Neural cell (in vitro differentiated cells): Measurements from ENCODE around the gene DCLK1. TPM values are rescaled to one million over a fixed set of nuclear protein-coding genes. Genes with fewer than 3 reads are reported as not detected.
A peak's percentile ranks its signal among the peaks of the same experiment; 100 is the strongest.

Source experiments
- H2AFZ ChIP-seq: fragments of 200-600, 300-800 bp; sonication (generic), shearing (Covaris generic); 2 replicates; pipeline ENCODE4 v1.6.0; 2014; ENCODE audit warnings: low read depth, mild to moderate bottlenecking, antibody characterized with exemption, low read length, moderate library complexity
- H3F3A ChIP-seq: fragments of 200-600 bp; shearing (Covaris generic); 2 replicates; pipeline ENCODE4 v1.6.1; 2016; ENCODE audit warnings: mild to moderate bottlenecking, moderate library complexity, mixed read lengths, antibody characterized with exemption, low read length; ENCODE audit not compliant: insufficient read depth, poor library complexity, severe bottlenecking
- H3K27ac ChIP-seq: fragments of 200-600, 300-800 bp; sonication (generic), shearing (Covaris generic); 2 replicates; pipeline ENCODE4 v1.5.1; 2014; ENCODE audit warnings: mild to moderate bottlenecking, low read length, moderate library complexity
- H3K27me3 ChIP-seq: fragments of 300-800, 200-600 bp; sonication (generic), shearing (Covaris generic); 2 replicates; pipeline ENCODE4 v1.6.0; 2014; ENCODE audit warnings: mild to moderate bottlenecking, low read depth, low read length, moderate library complexity; ENCODE audit not compliant: insufficient read depth
- H3K36me3 ChIP-seq: fragments of 300-800, 200-600 bp; sonication (generic), shearing (Covaris generic); 2 replicates; pipeline ENCODE4 v1.5.1; 2014; ENCODE audit warnings: mild to moderate bottlenecking, antibody characterized with exemption, low read length, moderate library complexity; ENCODE audit not compliant: insufficient read depth
- H3K4me2 ChIP-seq: fragments of 300-800, 200-600 bp; sonication (generic), shearing (Covaris generic); 2 replicates; pipeline ENCODE4 v1.6.0; 2014; ENCODE audit warnings: mild to moderate bottlenecking, low read length
- H3K4me3 ChIP-seq: fragments of 300-800, 200-600 bp; sonication (generic), shearing (Covaris generic); 2 replicates; pipeline ENCODE4 v1.5.1; 2014; ENCODE audit warnings: mild to moderate bottlenecking, low read length, moderate library complexity
- H3K79me2 ChIP-seq: fragments of 200-600 bp; shearing (Covaris generic); replicated peaks from 2 replicates; pipeline ENCODE4 v1.6.0; 2014; ENCODE audit warnings: mild to moderate bottlenecking, low read length, moderate library complexity; ENCODE audit not compliant: insufficient read depth
- H3K9ac ChIP-seq: fragments of 300-800, 200-600 bp; sonication (generic), shearing (Covaris generic); 2 replicates; pipeline ENCODE4 v1.6.1; 2016; ENCODE audit warnings: mild to moderate bottlenecking, low read length, mixed read lengths
- H3K9me2 ChIP-seq: fragments of 200-600 bp; shearing (Covaris generic); 2 replicates; pipeline ENCODE4 v1.6.1; 2016; ENCODE audit warnings: mild to moderate bottlenecking, low read length, mixed read lengths; ENCODE audit not compliant: insufficient read depth
- H3K9me3 ChIP-seq: fragments of 200-600, 300-800 bp; sonication (generic), shearing (Covaris generic); 2 replicates; pipeline ENCODE4 v1.6.1; 2016; ENCODE audit warnings: mild to moderate bottlenecking, mixed run types, low read length, moderate library complexity, mixed read lengths
- H4K20me1 ChIP-seq: fragments of 200-600 bp; shearing (Covaris generic); 2 replicates; pipeline ENCODE4 v1.6.1; 2016; ENCODE audit warnings: mild to moderate bottlenecking, mixed run types; ENCODE audit not compliant: insufficient read depth
- CTCF ChIP-seq: fragments of 450-650 bp; IDR thresholded peaks from 2 replicates; pipeline ENCODE4 v1.5.1; 2014; ENCODE audit warnings: antibody characterized with exemption, mild to moderate bottlenecking, moderate library complexity; ENCODE audit not compliant: poor library complexity, severe bottlenecking
- EP300 ChIP-seq: fragments of 450-650 bp; conservative IDR thresholded peaks from 2 replicates; pipeline ENCODE4 v1.6.1; 2014; ENCODE audit warnings: antibody characterized with exemption, mild to moderate bottlenecking, moderate library complexity; ENCODE audit not compliant: poor library complexity, severe bottlenecking
- EZH2 ChIP-seq: fragments of 200-600, 300-800 bp; shearing (Covaris generic), sonication (generic); IDR thresholded peaks from 2 replicates; pipeline ENCODE4 v1.6.1; 2014; ENCODE audit warnings: antibody characterized with exemption, low read length, borderline replicate concordance, mild to moderate bottlenecking; ENCODE audit not compliant: insufficient read depth, poor library complexity, severe bottlenecking
- MXI1 ChIP-seq: fragments of 450-650 bp; conservative IDR thresholded peaks from 2 replicates; pipeline ENCODE4 v1.6.1; 2014; ENCODE audit warnings: antibody characterized with exemption, mild to moderate bottlenecking; ENCODE audit not compliant: poor library complexity, severe bottlenecking
- POLR2AphosphoS5 ChIP-seq: IDR thresholded peaks from 2 replicates; pipeline ENCODE4 v1.6.1; 2012
- RAD21 ChIP-seq: fragments of 450-650 bp; conservative IDR thresholded peaks from 2 replicates; pipeline ENCODE4 v1.6.1; 2014; ENCODE audit warnings: antibody characterized with exemption, mild to moderate bottlenecking, moderate library complexity
- REST ChIP-seq: IDR thresholded peaks from 2 replicates; pipeline ENCODE4 v1.6.1; 2012; ENCODE audit warnings: borderline replicate concordance
- SMC3 ChIP-seq: fragments of 450-650 bp; conservative IDR thresholded peaks from 2 replicates; pipeline ENCODE4 v1.6.1; 2014; ENCODE audit warnings: antibody characterized with exemption, mild to moderate bottlenecking, moderate library complexity; ENCODE audit not compliant: poor library complexity
- TAF1 ChIP-seq: IDR thresholded peaks from 2 replicates; pipeline ENCODE4 v1.6.1; 2012; ENCODE audit warnings: low read depth
- polyA plus RNA-seq: library from polyadenylated mRNA; depleted of rRNA; stranded (reverse); fragments of >200 nt; gene quantifications from 2 replicates; pipeline ENCODE4 v1.2.3, GENCODE V29; 2014

The DCLK1 gene
- polyA plus RNA-seq, 1 donor from 2014 or later, result 124 TPM

GRCh38 chr13:35818633-35819067, 312.5 kb downstream of the DCLK1 start:
- H3K9ac ChIP-seq, result no peak overlapping the region
- TF ChIP-seq RAD21, result peak; percentile 72
- no peak for TF ChIP-seq EZH2
- TF ChIP-seq CTCF, result peak; percentile 77
- no peak for TF ChIP-seq TAF1
- peak; percentile 71 for TF ChIP-seq SMC3
- no peak overlapping the region for H2AFZ ChIP-seq

GRCh38 chr13:35817642-35818607, 313.3 kb downstream of the DCLK1 start:
- Histone ChIP-seq H3K79me2 (no peaks in the 10 kb centered on the region), H3K4me2 (no peak overlapping the region), H3K4me3 (no peak overlapping the region), H3K9me2 (no peaks in the 10 kb centered on the region), H3F3A (no peaks in the 10 kb centered on the region), H2AFZ (no peak overlapping the region), H3K27ac (no peak overlapping the region), H3K9me3 (no peaks in the 10 kb centered on the region), H3K27me3 (no peaks in the 10 kb centered on the region), H3K36me3 (peaks cover 22% of the 10 kb centered on the region), H4K20me1 (no peaks in the 10 kb centered on the region), H3K9ac (no peak overlapping the region)
- no peak for TF ChIP-seq SMC3
- no peak for TF ChIP-seq EZH2
- TF ChIP-seq CTCF, result no peak
- no peak for TF ChIP-seq RAD21
- TF ChIP-seq POLR2AphosphoS5, result no peak
- no peak for TF ChIP-seq MXI1
- no peak for TF ChIP-seq TAF1
- no peak for TF ChIP-seq EP300
- no peak for TF ChIP-seq REST

More at GRCh38 chr13:35818633-35819067, 312.5 kb downstream of the DCLK1 start:
- no peak overlapping the region for H3K27ac ChIP-seq
- H3K4me2 ChIP-seq, result no peak overlapping the region
- no peaks in the 10 kb centered on the region for H3K9me3 ChIP-seq
- H3K9me2 ChIP-seq, result no peaks in the 10 kb centered on the region
- no peaks in the 10 kb centered on the region for H4K20me1 ChIP-seq
- no peaks in the 10 kb centered on the region for H3F3A ChIP-seq
- H3K27me3 ChIP-seq, result no peaks in the 10 kb centered on the region
- H3K36me3 ChIP-seq, result peaks cover 26% of the 10 kb centered on the region
- no peak overlapping the region for H3K4me3 ChIP-seq
- H3K79me2 ChIP-seq, result no peaks in the 10 kb centered on the region
